ENCODE results near the gene LMTK3.

- TF ChIP-seq TCF12 (IDR thresholded peaks at IDR 0.05; ENCODE audit: low read depth), result no peak
- TF ChIP-seq FOXM1 (IDR thresholded peaks at IDR 0.05; ENCODE audit: borderline replicate concordance, low read depth), result no peak
- no peak for TF ChIP-seq EP300 (IDR thresholded peaks at IDR 0.05; ENCODE audit: borderline replicate concordance)
- no peak for TF ChIP-seq RAD21 (IDR thresholded peaks at IDR 0.05; ENCODE audit: low read depth)
- TF ChIP-seq NFIC (IDR thresholded peaks at IDR 0.05), result no peak
- no peak for TF ChIP-seq REST (IDR thresholded peaks at IDR 0.05; ENCODE audit: low read depth)
- TF ChIP-seq CREB1 (IDR thresholded peaks at IDR 0.05; ENCODE audit: low read depth), result no peak
- no peak for TF ChIP-seq YY1 (IDR thresholded peaks at IDR 0.05; ENCODE audit: low read depth)
- no peak for TF ChIP-seq TEAD4 (IDR thresholded peaks at IDR 0.05)
- TF ChIP-seq TAF1 (IDR thresholded peaks at IDR 0.05; ENCODE audit: low read depth), result no peak
- TF ChIP-seq EGR1 (IDR thresholded peaks at IDR 0.05), result no peak
- no peak for TF ChIP-seq MAX (IDR thresholded peaks at IDR 0.05)
- no peak for TF ChIP-seq CEBPB (IDR thresholded peaks at IDR 0.05)
- no peak for TF ChIP-seq USF1 (IDR thresholded peaks at IDR 0.05)
Observed at GRCh38 chr19:48484931-48485612, 26.6 kb downstream of the LMTK3 start.
